ENCODE results near the gene CYFIP1. TPM values are rescaled to one million over a fixed set of nuclear protein-coding genes. Genes with fewer than 3 reads are reported as not detected.

The CYFIP1 gene
- total and polyA plus RNA-seq, 2 of the 13 experiments (the other 11 are each of a cell fraction or from before 2014, with no cell fraction given): 38.1 to 58.3 TPM

- TF ChIP-seq ZNF749 (CRISPR knock-in tag; IDR thresholded peaks at IDR 0.05; ENCODE audit: borderline replicate concordance) (peak; percentile 73; the same call in 1 of the 2 replicates), NAIF1 (CRISPR knock-in tag; IDR thresholded peaks at IDR 0.05; ENCODE audit: borderline replicate concordance) (no peak), ZNF205 (CRISPR knock-in tag; IDR thresholded peaks at IDR 0.05) (no peak), RARA (CRISPR knock-in tag; IDR thresholded peaks at IDR 0.05) (no peak), NFIC (IDR thresholded peaks at IDR 0.05; ENCODE audit: low read length) (no peak), IKZF5 (CRISPR knock-in tag; IDR thresholded peaks at IDR 0.05) (peak; percentile 53), ZNF264 (CRISPR knock-in tag; IDR thresholded peaks at IDR 0.05) (no peak), WIZ (CRISPR knock-in tag; IDR thresholded peaks at IDR 0.05) (no peak), ZNF616 (CRISPR knock-in tag; IDR thresholded peaks at IDR 0.05; ENCODE audit: low read depth) (0 out of 2 replicates have a peak, but pooled peaks have one; percentile 30), HHEX (CRISPR knock-in tag; IDR thresholded peaks at IDR 0.05) (no peak), SALL1 (CRISPR knock-in tag; IDR thresholded peaks at IDR 0.05) (0 out of 2 replicates have a peak, but pooled peaks have one; percentile 44), MBNL3 (CRISPR knock-in tag; conservative IDR thresholded peaks at IDR 0.05) (no peak), NR2C2 (CRISPR knock-in tag; IDR thresholded peaks at IDR 0.05; ENCODE audit: borderline replicate concordance) (no peak), THRA (CRISPR knock-in tag; IDR thresholded peaks at IDR 0.05; ENCODE audit: borderline replicate concordance) (0 out of 2 replicates have a peak, but pooled peaks have one; percentile 9), DDIT3 (CRISPR knock-in tag; IDR thresholded peaks at IDR 0.05) (no peak), ZNF850 (CRISPR knock-in tag; conservative IDR thresholded peaks at IDR 0.05) (no peak)
- TF ChIP-seq, protein P1, sequence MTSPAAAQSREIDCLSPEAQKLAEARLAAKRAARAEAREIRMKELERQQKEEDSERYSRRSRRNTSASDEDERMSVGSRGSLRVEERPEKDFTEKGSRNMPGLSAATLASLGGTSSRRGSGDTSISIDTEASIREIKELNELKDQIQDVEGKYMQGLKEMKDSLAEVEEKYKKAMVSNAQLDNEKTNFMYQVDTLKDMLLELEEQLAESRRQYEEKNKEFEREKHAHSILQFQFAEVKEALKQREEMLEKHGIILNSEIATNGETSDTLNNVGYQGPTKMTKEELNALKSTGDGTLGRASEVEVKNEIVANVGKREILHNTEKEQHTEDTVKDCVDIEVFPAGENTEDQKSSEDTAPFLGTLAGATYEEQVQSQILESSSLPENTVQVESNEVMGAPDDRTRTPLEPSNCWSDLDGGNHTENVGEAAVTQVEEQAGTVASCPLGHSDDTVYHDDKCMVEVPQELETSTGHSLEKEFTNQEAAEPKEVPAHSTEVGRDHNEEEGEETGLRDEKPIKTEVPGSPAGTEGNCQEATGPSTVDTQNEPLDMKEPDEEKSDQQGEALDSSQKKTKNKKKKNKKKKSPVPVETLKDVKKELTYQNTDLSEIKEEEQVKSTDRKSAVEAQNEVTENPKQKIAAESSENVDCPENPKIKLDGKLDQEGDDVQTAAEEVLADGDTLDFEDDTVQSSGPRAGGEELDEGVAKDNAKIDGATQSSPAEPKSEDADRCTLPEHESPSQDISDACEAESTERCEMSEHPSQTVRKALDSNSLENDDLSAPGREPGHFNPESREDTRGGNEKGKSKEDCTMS (CRISPR knock-in tag; conservative IDR thresholded peaks at IDR 0.05): no peak
- TF ChIP-seq, protein P2, sequence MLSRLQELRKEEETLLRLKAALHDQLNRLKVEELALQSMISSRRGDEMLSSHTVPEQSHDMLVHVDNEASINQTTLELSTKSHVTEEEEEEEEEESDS (CRISPR knock-in tag; IDR thresholded peaks at IDR 0.05; ENCODE audit: borderline replicate concordance): no peak
- TF ChIP-seq, protein P3, sequence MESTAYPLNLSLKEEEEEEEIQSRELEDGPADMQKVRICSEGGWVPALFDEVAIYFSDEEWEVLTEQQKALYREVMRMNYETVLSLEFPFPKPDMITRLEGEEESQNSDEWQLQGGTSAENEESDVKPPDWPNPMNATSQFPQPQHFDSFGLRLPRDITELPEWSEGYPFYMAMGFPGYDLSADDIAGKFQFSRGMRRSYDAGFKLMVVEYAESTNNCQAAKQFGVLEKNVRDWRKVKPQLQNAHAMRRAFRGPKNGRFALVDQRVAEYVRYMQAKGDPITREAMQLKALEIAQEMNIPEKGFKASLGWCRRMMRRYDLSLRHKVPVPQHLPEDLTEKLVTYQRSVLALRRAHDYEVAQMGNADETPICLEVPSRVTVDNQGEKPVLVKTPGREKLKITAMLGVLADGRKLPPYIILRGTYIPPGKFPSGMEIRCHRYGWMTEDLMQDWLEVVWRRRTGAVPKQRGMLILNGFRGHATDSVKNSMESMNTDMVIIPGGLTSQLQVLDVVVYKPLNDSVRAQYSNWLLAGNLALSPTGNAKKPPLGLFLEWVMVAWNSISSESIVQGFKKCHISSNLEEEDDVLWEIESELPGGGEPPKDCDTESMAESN (CRISPR knock-in tag; conservative IDR thresholded peaks at IDR 0.05): peak; percentile 71; the same call in 1 of the 2 replicates
- TF ChIP-seq, protein P4, sequence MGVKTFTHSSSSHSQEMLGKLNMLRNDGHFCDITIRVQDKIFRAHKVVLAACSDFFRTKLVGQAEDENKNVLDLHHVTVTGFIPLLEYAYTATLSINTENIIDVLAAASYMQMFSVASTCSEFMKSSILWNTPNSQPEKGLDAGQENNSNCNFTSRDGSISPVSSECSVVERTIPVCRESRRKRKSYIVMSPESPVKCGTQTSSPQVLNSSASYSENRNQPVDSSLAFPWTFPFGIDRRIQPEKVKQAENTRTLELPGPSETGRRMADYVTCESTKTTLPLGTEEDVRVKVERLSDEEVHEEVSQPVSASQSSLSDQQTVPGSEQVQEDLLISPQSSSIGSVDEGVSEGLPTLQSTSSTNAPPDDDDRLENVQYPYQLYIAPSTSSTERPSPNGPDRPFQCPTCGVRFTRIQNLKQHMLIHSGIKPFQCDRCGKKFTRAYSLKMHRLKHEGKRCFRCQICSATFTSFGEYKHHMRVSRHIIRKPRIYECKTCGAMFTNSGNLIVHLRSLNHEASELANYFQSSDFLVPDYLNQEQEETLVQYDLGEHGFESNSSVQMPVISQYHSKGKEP (CRISPR knock-in tag; IDR thresholded peaks at IDR 0.05): no peak
Observed at GRCh38 chr15:22980189-22981050, at the start of gene CYFIP1 (continued).
